ENCODE data around the gene MSH5. TPM values are rescaled to one million over a fixed set of nuclear protein-coding genes. Genes with fewer than 3 reads are reported as not detected.

MSH5 gene
- 10 to 100 TPM; 13.3 to 34.2 TPM for total RNA-seq

DNA sequence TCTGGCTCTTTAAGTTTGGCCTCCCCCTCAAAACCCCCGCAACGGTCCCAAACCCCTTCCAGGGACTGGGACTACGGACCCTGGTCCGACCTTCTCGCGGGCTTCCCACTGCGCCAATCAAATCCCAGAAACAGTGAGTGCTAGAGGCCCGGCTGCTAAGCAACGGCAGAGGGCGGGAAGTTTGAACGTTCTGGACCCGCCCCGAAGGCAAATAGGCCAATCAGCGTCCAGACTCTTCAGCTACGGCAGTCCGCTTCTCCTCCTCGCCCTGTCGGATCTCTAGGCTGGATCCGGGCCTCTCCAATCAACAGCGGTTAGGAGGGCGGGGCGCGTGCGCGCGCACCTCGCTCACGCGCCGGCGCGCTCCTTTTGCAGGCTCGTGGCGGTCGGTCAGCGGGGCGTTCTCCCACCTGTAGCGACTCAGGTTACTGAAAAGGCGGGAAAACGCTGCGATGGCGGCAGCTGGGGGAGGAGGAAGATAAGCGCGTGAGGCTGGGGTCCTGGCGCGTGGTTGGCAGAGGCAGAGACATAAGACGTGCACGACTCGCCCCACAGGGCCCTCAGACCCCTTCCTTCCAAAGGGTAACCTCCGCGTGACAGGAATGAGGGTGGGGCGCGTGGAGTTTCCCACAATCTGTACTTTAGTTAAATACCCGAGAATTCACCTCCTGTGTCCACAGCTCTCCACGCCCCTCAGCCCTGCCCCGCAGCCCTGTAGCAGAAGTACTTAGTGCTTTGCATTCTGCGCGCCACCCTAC is at the start of gene MSH5:
MSH5 (plus strand) TSS at position 367 of the 758 bp plus-strand sequence. CDS start 462 bp downstream, outside the sequence.
- Histone ChIP-seq H3K9me3 (no peaks in the 10 kb centered on the region), H3K27ac (peak within 1 kb of the TSS; percentile 86), H3K27me3 (no peaks in the 10 kb centered on the region), H3K4me3 (peak within 1 kb of the TSS; percentile 74), H3K9ac (ENCODE audit: low read depth in 2 of 2, low read length in 2 of 2) (peak within 1 kb of the TSS; percentile 82 to 100), H3K36me3 (no peaks in the 10 kb centered on the region), H3K4me1 (peaks cover 10% of the 10 kb centered on the region)
- TF ChIP-seq, protein P1, sequence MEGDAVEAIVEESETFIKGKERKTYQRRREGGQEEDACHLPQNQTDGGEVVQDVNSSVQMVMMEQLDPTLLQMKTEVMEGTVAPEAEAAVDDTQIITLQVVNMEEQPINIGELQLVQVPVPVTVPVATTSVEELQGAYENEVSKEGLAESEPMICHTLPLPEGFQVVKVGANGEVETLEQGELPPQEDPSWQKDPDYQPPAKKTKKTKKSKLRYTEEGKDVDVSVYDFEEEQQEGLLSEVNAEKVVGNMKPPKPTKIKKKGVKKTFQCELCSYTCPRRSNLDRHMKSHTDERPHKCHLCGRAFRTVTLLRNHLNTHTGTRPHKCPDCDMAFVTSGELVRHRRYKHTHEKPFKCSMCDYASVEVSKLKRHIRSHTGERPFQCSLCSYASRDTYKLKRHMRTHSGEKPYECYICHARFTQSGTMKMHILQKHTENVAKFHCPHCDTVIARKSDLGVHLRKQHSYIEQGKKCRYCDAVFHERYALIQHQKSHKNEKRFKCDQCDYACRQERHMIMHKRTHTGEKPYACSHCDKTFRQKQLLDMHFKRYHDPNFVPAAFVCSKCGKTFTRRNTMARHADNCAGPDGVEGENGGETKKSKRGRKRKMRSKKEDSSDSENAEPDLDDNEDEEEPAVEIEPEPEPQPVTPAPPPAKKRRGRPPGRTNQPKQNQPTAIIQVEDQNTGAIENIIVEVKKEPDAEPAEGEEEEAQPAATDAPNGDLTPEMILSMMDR (IDR thresholded peaks at IDR 0.05) = no peak
- intact Hi-C loops (cut with DNase I) = loop anchor here (5.0 kb wide), 1 partner anchor 38 kb away; the partner anchor contains the start of gene ABHD16A
- peak; percentile 99 for DNase-seq

DNA sequence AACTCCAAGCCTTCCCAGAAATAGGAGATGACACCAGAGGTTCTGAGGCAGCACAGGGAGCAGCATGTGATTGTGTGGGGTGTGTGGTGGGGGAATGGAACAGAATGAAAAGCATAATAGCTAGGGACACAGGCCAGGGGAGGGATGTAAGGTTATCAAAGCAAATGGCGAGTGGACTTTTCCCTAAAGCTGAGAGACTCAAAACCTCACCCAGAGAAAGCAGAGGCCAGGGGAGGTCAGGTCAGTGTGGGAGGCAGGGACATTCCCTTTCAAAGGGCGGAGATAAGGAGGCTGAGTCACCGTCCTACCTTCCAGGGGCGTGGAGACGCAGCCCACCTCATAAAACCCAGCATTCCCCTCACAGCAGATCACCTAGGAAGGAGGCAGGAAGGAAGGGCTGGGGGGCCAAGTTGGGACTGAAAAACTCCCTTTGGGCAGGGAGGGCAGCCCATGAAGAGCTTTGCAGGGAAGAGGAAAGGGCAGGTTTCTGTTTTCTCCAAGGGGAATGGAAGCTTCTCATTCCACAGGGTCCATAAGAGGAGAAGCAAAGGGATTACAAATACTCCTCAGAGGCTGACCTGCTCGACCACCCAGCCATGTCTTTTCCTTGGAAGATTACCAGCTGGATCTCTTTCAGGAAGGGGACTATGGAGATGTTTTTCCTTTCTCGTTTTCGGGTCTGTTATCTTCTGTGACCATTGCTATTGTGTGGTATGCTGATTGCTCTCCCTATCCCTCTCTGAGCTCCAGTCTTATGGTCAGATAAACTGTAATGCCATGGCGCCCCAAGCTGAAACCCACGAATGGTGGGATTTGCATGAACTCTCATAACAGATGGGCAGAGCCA is 49.4 kb upstream of the MSH5 start:
- DNase-seq = peak; percentile 55
- Histone ChIP-seq H3K4me3 (no peak overlapping the region), H3K9ac (ENCODE audit: low read depth in 2 of 2, low read length in 2 of 2) (no peak overlapping the region), H3K27me3 (no peaks in the 10 kb centered on the region), H3K36me3 (peaks cover 10% of the 10 kb centered on the region), H3K4me1 (no peaks in the 10 kb centered on the region), H3K9me3 (no peaks in the 10 kb centered on the region), H3K27ac (peak overlapping the region; percentile 36)
- TF ChIP-seq, protein P1 (IDR thresholded peaks at IDR 0.05) = no peak
- intact Hi-C loops (cut with DNase I) = no loop called here

DNA sequence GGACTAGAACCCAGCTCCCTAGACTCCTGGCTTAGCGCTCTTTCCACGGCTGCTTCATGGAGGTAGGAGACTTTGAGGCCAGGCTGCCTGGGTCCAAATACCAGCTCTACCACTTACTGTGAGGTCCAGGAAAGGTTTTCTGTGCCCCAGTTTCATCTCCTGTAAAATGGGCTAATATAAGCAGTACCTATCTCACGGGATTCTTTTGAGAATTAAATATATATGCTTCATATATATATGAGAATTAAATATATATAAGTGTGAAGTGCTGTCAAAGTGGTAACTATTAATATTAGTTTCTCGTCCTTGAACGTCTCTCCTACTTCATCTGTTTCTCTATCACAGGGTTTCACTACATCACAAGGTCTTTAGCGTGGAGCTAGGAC is 48.7 kb upstream of the MSH5 start:
- Histone ChIP-seq H3K4me1 (no peaks in the 10 kb centered on the region), H3K27ac (peak overlapping the region; percentile 36), H3K27me3 (no peaks in the 10 kb centered on the region), H3K36me3 (peaks cover 10% of the 10 kb centered on the region), H3K4me3 (no peak overlapping the region), H3K9me3 (no peaks in the 10 kb centered on the region), H3K9ac (ENCODE audit: low read depth in 2 of 2, low read length in 2 of 2) (no peak overlapping the region)
- DNase-seq = no peak
- intact Hi-C loops (cut with DNase I) = no loop called here
- TF ChIP-seq, protein P1 (IDR thresholded peaks at IDR 0.05) = no peak

DNA sequence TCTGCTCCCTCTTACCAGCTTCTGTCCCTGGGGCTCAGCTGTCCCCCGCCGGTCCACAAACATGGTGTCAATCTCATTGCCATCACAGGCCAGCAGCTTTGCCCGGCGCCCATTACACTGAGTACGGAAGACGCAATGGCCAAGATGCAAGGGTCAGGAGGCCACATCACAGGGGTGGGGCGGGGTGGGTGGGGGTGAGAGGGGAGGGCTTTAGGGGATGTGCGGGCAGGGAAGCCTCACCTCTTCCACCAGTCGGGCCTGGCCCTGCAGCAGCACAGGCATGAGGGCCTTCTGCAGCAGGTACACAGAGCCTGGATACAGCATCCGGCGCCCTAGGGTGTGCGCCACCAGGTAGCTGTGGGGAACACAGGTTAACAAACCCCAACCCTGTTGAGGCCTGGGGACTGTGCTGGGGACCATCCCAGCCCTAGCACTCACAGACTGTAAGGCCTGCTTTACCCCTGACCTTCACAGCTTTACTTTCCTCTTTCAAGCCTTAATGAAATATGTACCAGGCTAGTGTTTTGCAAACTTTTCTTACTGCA is 48.2 kb upstream of the MSH5 start:
- no peak overlapping the region for H3K27ac ChIP-seq
- H3K4me3 ChIP-seq = no peak overlapping the region
- no peak for DNase-seq
- H3K4me1 ChIP-seq = no peaks in the 10 kb centered on the region
- no peak overlapping the region for H3K9ac ChIP-seq (ENCODE audit: low read depth in 2 of 2, low read length in 2 of 2)
- H3K9me3 ChIP-seq = no peaks in the 10 kb centered on the region
- H3K36me3 ChIP-seq = peaks cover 10% of the 10 kb centered on the region
- TF ChIP-seq, protein P1 (IDR thresholded peaks at IDR 0.05) = no peak
- intact Hi-C loops (cut with DNase I) = no loop called here
- no peaks in the 10 kb centered on the region for H3K27me3 ChIP-seq

DNA sequence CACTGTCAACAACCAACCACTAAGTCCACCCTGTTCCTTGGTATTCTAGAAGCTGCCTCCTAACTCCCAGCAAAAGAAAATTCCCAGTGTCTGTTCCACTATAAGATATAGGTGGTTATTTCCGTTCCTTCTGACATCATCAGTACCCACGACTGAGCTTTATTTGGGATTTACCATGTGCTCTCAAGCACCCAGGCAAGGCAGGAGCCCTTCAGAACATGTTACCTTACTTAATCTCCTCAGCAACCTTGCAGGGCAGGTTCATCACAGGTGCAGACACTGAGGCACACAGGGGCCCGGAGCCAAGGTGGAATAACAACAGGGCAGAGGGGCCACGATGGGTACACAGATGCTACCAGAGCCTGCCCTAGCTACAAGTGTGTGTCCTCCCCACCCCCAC is 47.5 kb upstream of the MSH5 start:
- H3K27ac ChIP-seq = no peak overlapping the region
- H3K27me3 ChIP-seq = no peaks in the 10 kb centered on the region
- H3K4me3 ChIP-seq = no peak overlapping the region
- no peaks in the 10 kb centered on the region for H3K9me3 ChIP-seq
- TF ChIP-seq, protein P1 (IDR thresholded peaks at IDR 0.05) = no peak
- no peaks in the 10 kb centered on the region for H3K4me1 ChIP-seq
- H3K9ac ChIP-seq (ENCODE audit: low read depth in 2 of 2, low read length in 2 of 2) = no peak overlapping the region
- peaks cover 10% of the 10 kb centered on the region for H3K36me3 ChIP-seq
- intact Hi-C loops (cut with DNase I) = no loop called here
- DNase-seq = no peak
